Liver (tissue), 3 donors: ENCODE measurements around the gene NAV2.

Source experiments
- CTCF ChIP-seq: fragments of 150-350 bp; IDR thresholded peaks from 2 replicates; pipeline ENCODE4 v1.5.1; 2017; ENCODE audit warnings: improper control_type of control experiment, low read depth, low read length; ENCODE audit not compliant: missing input control
- JUND ChIP-seq, 2 donors: IDR thresholded peaks; 2 replicates each; pipeline ENCODE4 v1.6.1; 2016; ENCODE audit warnings: antibody characterized with exemption in 2 of 2
- donor health status: healthy.
- donor health status: healthy.

- TF ChIP-seq CTCF: no peak
- TF ChIP-seq JUND (IDR thresholded peaks at IDR 0.05): no peak
Measured at GRCh38 chr11:20095189-20095588, 382.6 kb downstream of the NAV2 start.
